ENCODE measurements around the gene ARX.

DNA sequence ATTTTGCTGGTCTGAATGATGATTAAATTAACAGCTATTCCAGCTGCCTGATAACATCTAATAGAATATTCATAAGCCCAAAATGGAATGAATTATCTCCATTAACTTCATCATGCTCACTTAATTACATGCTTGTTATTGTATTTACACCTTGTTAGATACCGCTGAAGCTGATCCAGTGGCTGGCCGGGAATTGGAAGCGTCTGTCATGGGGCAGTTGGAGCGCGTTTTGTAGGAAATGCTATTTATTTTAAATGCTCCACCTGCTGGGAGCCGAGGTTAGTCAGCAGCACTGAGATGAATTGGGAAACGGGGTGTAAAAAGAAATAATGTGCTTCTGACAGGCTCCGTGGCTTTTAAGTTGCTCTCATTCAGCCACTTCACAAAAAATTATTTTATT lies 25.2 kb downstream of the ARX start:
- TF ChIP-seq, protein P1, sequence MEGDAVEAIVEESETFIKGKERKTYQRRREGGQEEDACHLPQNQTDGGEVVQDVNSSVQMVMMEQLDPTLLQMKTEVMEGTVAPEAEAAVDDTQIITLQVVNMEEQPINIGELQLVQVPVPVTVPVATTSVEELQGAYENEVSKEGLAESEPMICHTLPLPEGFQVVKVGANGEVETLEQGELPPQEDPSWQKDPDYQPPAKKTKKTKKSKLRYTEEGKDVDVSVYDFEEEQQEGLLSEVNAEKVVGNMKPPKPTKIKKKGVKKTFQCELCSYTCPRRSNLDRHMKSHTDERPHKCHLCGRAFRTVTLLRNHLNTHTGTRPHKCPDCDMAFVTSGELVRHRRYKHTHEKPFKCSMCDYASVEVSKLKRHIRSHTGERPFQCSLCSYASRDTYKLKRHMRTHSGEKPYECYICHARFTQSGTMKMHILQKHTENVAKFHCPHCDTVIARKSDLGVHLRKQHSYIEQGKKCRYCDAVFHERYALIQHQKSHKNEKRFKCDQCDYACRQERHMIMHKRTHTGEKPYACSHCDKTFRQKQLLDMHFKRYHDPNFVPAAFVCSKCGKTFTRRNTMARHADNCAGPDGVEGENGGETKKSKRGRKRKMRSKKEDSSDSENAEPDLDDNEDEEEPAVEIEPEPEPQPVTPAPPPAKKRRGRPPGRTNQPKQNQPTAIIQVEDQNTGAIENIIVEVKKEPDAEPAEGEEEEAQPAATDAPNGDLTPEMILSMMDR (IDR thresholded peaks at IDR 0.05): no peak
- TF ChIP-seq POLR2A (IDR thresholded peaks at IDR 0.05) (no peak), EP300 (IDR thresholded peaks at IDR 0.05) (no peak)

Data from ovary (tissue), 3 donors.